OCI-LY1 (cell line): ENCODE data around the gene RALY.
"Not testable (repeated sequence)": the region's sequence is repeated elsewhere in the genome, so short reads cannot be mapped to it uniquely, and the experiment has no call there.

Source experiments
- H2AFZ ChIP-seq: fragments of 200-600 bp; sonication (generic), shearing (Covaris generic); 2 replicates; pipeline ENCODE4 v1.6.0; 2014; ENCODE audit warnings: antibody characterized with exemption, mild to moderate bottlenecking, low read length
- H3F3A ChIP-seq: fragments of 200-600 bp; sonication (generic), shearing (Covaris generic); 2 replicates; pipeline ENCODE4 v1.6.0; 2014; ENCODE audit warnings: mild to moderate bottlenecking, antibody characterized with exemption, low read length, moderate library complexity; ENCODE audit not compliant: insufficient read depth
- H3K27ac ChIP-seq: fragments of 200-600 bp; sonication (generic); 2 replicates; pipeline ENCODE4 v1.5.1; 2014; ENCODE audit warnings: low read length, mixed run types, mild to moderate bottlenecking, low read depth; ENCODE audit not compliant: poor library complexity, severe bottlenecking
- H3K27me3 ChIP-seq: fragments of 200-600 bp; sonication (generic); 2 replicates; pipeline ENCODE4 v1.6.0; 2014; ENCODE audit warnings: antibody characterized with exemption, mild to moderate bottlenecking, low read length, moderate library complexity; ENCODE audit not compliant: insufficient read depth
- H3K36me3 ChIP-seq: fragments of 200-600 bp; sonication (generic); 2 replicates; pipeline ENCODE4 v1.6.1; 2014; ENCODE audit warnings: mild to moderate bottlenecking, antibody characterized with exemption, low read length, moderate library complexity, mixed read lengths; ENCODE audit not compliant: insufficient read depth
- H3K4me1 ChIP-seq: fragments of 200-600 bp; sonication (generic); 2 replicates; pipeline ENCODE4 v1.5.1; 2014; ENCODE audit warnings: mild to moderate bottlenecking, low read length, moderate library complexity; ENCODE audit not compliant: insufficient read depth, severe bottlenecking
- H3K4me2 ChIP-seq: fragments of 200-600 bp; sonication (generic), shearing (Covaris generic); 2 replicates; pipeline ENCODE4 v1.6.1; 2014; ENCODE audit warnings: low read length
- H3K4me3 ChIP-seq: fragments of 200-600 bp; sonication (generic); 2 replicates; pipeline ENCODE4 v1.5.1; 2014; ENCODE audit warnings: low read length, low read depth, mild to moderate bottlenecking, mixed read lengths; ENCODE audit not compliant: poor library complexity, severe bottlenecking
- H3K79me2 ChIP-seq: fragments of 200-600 bp; shearing (Covaris generic); 2 replicates; pipeline ENCODE4 v1.6.1; 2016; ENCODE audit warnings: mixed run types, low read length, mixed read lengths; ENCODE audit not compliant: insufficient read depth
- H3K9ac ChIP-seq: fragments of 200-600 bp; sonication (generic), shearing (Covaris generic); 2 replicates; pipeline ENCODE4 v1.6.1; 2014; ENCODE audit warnings: mild to moderate bottlenecking, low read length, mixed read lengths
- H3K9me2 ChIP-seq: fragments of 200-600 bp; sonication (generic), shearing (Covaris generic); 2 replicates; pipeline ENCODE4 v1.6.1; 2014; ENCODE audit warnings: low read depth, mild to moderate bottlenecking, low read length, mixed read lengths
- H3K9me3 ChIP-seq: fragments of 200-600 bp; shearing (Covaris generic); 2 replicates; pipeline ENCODE4 v1.6.1; 2014; ENCODE audit warnings: low read length, mixed read lengths
- H4K20me1 ChIP-seq: fragments of 200-600 bp; sonication (generic), shearing (Covaris generic); 2 replicates; pipeline ENCODE4 v1.6.0; 2016; ENCODE audit warnings: mild to moderate bottlenecking, low read length; ENCODE audit not compliant: insufficient read depth
- EZH2 ChIP-seq: fragments of 200-600 bp; sonication (generic), shearing (Covaris generic); IDR thresholded peaks from 2 replicates; pipeline ENCODE4 v1.8.0; 2017; ENCODE audit warnings: borderline replicate concordance, mixed run types, mild to moderate bottlenecking, antibody characterized with exemption, low read length, moderate library complexity, mixed read lengths
- TF ChIP-seq, protein P1 (sequence below): fragments of 200-600 bp; sonication (generic), shearing (Covaris generic); IDR thresholded peaks from 2 replicates; pipeline ENCODE4 v1.5.1; 2017; ENCODE audit warnings: mild to moderate bottlenecking, antibody characterized with exemption, low read length, moderate library complexity, mixed read lengths

RALY gene

DNA sequence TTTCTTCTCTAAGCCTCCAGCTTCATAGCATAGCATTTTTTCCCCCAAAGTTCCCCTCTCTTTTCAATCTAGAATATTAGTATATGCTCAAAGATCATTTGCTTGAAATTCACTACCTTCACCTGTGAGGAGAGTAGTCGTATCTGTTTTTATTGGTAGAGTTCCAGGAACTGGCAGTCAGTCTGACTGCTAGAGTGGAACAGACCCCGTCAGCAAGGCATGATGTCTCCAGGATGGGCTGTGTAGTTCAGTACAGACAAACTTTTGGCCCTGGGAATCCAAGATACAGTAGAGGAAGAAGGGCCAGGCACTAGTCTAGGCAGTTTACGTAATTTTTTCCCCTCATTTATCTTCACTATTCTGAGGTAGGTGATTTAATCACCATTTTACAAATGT lies 29.1 kb downstream of the RALY start:
- no peaks in the 10 kb centered on the region for H3K27me3 ChIP-seq
- no peak overlapping the region; the same call in 1 of the 2 replicates for H3K4me2 ChIP-seq
- peaks cover 55% of the 10 kb centered on the region for H3K79me2 ChIP-seq
- no peaks in the 10 kb centered on the region for H3F3A ChIP-seq
- no peaks in the 10 kb centered on the region; the same call in 1 of the 2 replicates for H3K36me3 ChIP-seq
- no peaks in the 10 kb centered on the region for H3K9me3 ChIP-seq
- H3K4me3 ChIP-seq: no peak overlapping the region
- H3K27ac ChIP-seq: peak overlapping the region; percentile 65
- H3K9ac ChIP-seq: no peak overlapping the region
- H2AFZ ChIP-seq: no peak overlapping the region
- H4K20me1 ChIP-seq: peaks cover 3% of the 10 kb centered on the region; the same call in 1 of the 2 replicates
- no peak for TF ChIP-seq EZH2
- TF ChIP-seq, protein P1, sequence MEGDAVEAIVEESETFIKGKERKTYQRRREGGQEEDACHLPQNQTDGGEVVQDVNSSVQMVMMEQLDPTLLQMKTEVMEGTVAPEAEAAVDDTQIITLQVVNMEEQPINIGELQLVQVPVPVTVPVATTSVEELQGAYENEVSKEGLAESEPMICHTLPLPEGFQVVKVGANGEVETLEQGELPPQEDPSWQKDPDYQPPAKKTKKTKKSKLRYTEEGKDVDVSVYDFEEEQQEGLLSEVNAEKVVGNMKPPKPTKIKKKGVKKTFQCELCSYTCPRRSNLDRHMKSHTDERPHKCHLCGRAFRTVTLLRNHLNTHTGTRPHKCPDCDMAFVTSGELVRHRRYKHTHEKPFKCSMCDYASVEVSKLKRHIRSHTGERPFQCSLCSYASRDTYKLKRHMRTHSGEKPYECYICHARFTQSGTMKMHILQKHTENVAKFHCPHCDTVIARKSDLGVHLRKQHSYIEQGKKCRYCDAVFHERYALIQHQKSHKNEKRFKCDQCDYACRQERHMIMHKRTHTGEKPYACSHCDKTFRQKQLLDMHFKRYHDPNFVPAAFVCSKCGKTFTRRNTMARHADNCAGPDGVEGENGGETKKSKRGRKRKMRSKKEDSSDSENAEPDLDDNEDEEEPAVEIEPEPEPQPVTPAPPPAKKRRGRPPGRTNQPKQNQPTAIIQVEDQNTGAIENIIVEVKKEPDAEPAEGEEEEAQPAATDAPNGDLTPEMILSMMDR: no peak
- H3K4me1 ChIP-seq: peaks cover 40% of the 10 kb centered on the region
- H3K9me2 ChIP-seq: no peaks in the 10 kb centered on the region

- no peaks in the 10 kb centered on the region for H3K9me3 ChIP-seq
- peaks cover 57% of the 10 kb centered on the region for H3K79me2 ChIP-seq
- no peak for TF ChIP-seq EZH2
- TF ChIP-seq, protein P1: no peak
- H3K36me3 ChIP-seq: no peaks in the 10 kb centered on the region
- H3K4me1 ChIP-seq: peaks cover 35% of the 10 kb centered on the region
- peaks cover 3% of the 10 kb centered on the region; the same call in 1 of the 2 replicates for H4K20me1 ChIP-seq
- no peak overlapping the region for H3K9ac ChIP-seq
- no peak overlapping the region for H2AFZ ChIP-seq
- H3K4me2 ChIP-seq: no peak overlapping the region
- no peak overlapping the region for H3K27ac ChIP-seq
- no peak overlapping the region for H3K4me3 ChIP-seq
- H3K27me3 ChIP-seq: no peaks in the 10 kb centered on the region
- H3K9me2 ChIP-seq: no peaks in the 10 kb centered on the region
- H3F3A ChIP-seq: no peaks in the 10 kb centered on the region
Observed at GRCh38 chr20:34023937-34024722, 30.4 kb downstream of the RALY start.

DNA sequence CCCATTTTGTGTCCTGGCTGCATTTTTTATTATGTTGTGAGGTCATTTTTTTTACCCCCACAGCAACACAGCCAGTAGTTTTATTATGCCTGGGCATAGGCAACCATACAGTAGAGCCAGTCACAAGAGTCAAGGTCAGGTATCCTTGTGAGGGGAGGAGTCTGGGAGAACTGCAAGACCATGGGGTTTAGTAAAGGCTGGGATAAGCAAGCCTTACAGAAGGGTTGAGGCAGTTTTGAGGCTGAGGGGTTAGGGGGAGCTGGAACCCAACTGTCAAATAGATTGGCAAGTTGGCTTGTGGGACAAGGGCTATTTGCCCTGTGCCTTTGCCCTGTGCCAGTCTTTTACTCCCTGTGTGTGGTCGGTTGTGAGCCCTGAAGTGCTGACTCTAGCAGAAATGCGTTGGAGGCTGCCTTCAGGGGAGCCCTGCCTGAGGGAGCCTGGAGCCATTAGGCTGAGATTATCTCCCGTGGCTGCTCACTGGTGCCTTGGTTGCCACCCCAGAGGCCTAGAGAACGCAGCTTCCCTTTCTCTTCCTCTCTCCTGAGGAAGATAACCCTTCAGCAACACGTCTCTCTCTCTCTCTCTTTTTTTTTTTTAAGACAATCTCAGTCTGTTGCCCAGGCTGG lies 31.1 kb downstream of the RALY start:
- H3K9me3 ChIP-seq: no peaks in the 10 kb centered on the region
- H3K79me2 ChIP-seq: peaks cover 53% of the 10 kb centered on the region
- no peak for TF ChIP-seq EZH2
- TF ChIP-seq, protein P1: no peak
- no peak overlapping the region for H3K4me2 ChIP-seq
- peaks cover 3% of the 10 kb centered on the region; the same call in 1 of the 2 replicates for H4K20me1 ChIP-seq
- no peak overlapping the region for H3K27ac ChIP-seq
- no peak overlapping the region for H3K9ac ChIP-seq
- no peaks in the 10 kb centered on the region for H3K9me2 ChIP-seq
- H3K27me3 ChIP-seq: no peaks in the 10 kb centered on the region
- H3K4me3 ChIP-seq: no peak overlapping the region
- no peaks in the 10 kb centered on the region for H3F3A ChIP-seq
- H2AFZ ChIP-seq: no peak overlapping the region
- H3K36me3 ChIP-seq: no peaks in the 10 kb centered on the region; the same call in 1 of the 2 replicates
- peaks cover 31% of the 10 kb centered on the region for H3K4me1 ChIP-seq

- H3K4me2 ChIP-seq, H2AFZ ChIP-seq, H3K27ac ChIP-seq, H3K9me3 ChIP-seq, H3K27me3 ChIP-seq, H3K9me2 ChIP-seq, H3K9ac ChIP-seq, H3K4me3 ChIP-seq, H4K20me1 ChIP-seq, H3F3A ChIP-seq: not testable (repeated sequence)
- H3K4me1 ChIP-seq: peaks cover 14% of the 10 kb centered on the region
- peaks cover 50% of the 10 kb centered on the region for H3K79me2 ChIP-seq
- H3K36me3 ChIP-seq: peaks cover 24% of the 10 kb centered on the region; the same call in 1 of the 2 replicates
Observed at GRCh38 chr20:34028013-34028412, 34.3 kb downstream of the RALY start.
